Omental fat pad (tissue), 4 donors: ENCODE data around the gene CADM1. TPM values are rescaled to one million over a fixed set of nuclear protein-coding genes. Genes with fewer than 3 reads are reported as not detected.

Source experiments
- ATAC-seq: fragments of 150-250 bp; one replicate; pipeline ENCODE4 v1.9.1; 2016; ENCODE audit warnings: mild to moderate bottlenecking, moderate library complexity; ENCODE audit not compliant: low FRiP score
- DNase-seq: peaks from one replicate; pipeline ENCODE4 v3.0.0-alpha.2; 2019; ENCODE audit warnings: low spot score
- total RNA-seq, 4 donors: library from RNA; depleted of rRNA; stranded (reverse); fragments of >200 nt; gene quantifications; one replicate each; pipeline ENCODE4 v1.1.0, GENCODE V29; 2016
- TF ChIP-seq, protein P1 (sequence below), 3 donors: fragments of 450-650 bp; IDR thresholded peaks; one replicate each; pipeline ENCODE4 v1.5.1; 2016 to 2017; ENCODE audit warnings: antibody characterized with exemption in 3 of 3, mild to moderate bottlenecking in 3 of 3, moderate library complexity in 2 of 3

CADM1 gene
- total RNA-seq, 4 donors from 2014 or later = 5.8 to 27.9 (median 14.9) TPM

DNA sequence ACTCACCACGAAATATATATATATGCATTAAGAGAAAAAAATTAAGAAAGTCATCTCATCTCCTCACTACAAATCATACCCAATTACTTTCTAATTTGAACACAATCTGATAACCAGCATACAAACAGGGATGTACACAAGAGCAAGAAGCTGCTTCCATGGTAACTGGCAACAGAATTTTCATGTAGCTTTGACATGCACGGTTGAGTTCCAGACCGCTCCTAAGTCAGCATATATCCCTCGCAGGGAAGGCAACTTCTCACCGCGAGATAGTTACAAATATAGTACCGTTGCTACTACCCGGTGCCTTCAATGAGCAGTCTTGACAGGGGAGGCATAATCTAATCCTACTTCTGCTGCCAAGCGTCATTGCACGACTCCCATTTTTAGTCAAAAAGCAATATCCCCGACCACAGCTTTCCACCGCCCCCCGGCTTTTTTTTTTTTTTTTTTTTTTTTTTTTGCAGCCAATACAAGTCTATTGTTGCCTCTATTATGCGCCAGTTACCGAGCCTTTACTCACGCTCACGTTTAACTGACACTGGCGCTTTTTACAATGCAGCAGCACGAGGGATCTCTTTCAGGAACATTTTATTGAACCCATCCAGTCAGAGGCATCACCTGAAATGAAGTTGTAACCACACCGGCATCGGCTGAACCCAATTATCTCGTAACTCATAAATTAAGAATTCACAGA, 2.2 kb downstream of the CADM1 start:
- ATAC-seq (no peak), DNase-seq (no peak)
- TF ChIP-seq, protein P1, sequence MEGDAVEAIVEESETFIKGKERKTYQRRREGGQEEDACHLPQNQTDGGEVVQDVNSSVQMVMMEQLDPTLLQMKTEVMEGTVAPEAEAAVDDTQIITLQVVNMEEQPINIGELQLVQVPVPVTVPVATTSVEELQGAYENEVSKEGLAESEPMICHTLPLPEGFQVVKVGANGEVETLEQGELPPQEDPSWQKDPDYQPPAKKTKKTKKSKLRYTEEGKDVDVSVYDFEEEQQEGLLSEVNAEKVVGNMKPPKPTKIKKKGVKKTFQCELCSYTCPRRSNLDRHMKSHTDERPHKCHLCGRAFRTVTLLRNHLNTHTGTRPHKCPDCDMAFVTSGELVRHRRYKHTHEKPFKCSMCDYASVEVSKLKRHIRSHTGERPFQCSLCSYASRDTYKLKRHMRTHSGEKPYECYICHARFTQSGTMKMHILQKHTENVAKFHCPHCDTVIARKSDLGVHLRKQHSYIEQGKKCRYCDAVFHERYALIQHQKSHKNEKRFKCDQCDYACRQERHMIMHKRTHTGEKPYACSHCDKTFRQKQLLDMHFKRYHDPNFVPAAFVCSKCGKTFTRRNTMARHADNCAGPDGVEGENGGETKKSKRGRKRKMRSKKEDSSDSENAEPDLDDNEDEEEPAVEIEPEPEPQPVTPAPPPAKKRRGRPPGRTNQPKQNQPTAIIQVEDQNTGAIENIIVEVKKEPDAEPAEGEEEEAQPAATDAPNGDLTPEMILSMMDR (IDR thresholded peaks at IDR 0.05) = no peak

DNA sequence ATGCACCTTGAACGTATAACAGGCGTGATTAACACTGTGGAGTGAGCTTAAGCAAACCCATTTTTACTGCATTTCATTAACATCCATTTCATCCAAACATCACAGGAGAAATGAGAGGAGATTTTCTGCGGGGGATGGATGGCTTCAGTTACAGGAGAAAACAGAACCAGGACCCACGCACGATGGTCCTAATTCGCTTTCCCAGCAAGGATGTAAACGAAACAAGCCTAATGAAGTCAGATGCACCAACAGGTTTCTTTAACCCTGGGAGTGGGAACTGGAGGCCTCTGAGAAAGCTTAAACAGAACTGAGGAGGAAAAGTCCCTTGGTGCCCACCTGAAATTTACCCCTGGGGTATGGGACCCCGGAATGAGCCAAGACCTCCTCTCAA, 2.7 kb downstream of the CADM1 start:
- no peak for DNase-seq
- TF ChIP-seq, protein P1 (IDR thresholded peaks at IDR 0.05) = no peak
- ATAC-seq = no peak

DNA sequence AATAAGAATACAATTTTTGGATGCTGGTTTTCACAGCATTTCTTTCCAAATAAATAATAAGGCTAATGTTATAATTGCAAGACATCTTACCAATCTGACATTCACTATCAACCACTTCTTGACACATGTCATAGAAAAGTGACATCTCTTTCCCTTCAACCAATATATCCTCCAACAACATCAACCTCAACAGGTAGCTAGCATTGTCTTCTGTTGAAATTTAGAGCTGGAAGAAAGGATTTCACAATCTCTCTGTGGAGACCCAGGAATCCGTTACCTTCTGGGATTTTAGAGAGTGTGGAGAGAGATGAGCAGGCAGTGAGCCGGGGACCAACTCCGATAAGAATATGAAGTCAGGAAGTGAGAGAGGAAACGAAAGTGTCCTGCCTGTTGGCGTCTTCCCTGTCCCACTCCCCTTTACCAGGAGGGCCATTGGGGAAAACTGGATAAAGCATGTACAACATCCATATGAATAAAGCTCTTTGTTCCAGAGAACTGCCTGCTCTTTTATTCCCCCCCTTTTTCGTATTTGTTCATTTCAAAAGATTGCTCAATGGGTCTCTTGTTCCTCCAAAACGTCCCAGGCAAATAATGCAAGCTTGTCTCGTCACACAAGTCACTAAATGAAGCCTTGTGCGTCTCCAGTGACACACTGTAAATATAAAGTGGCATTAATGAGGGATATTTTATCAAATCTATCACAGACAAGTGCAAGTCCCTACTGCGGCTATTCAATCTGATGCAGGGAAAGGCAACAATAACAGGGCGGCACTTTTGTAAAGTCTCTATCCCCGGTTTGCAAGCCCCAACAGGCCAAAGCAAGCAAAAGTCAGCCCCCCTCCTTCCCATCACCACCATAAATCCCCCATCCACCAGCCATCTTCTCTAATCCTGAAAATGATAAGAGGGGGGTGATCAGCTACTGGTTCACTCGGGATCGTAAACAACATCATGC, 3.4 kb downstream of the CADM1 start:
- ATAC-seq (no peak), DNase-seq (no peak)
- TF ChIP-seq, protein P1 (IDR thresholded peaks at IDR 0.05) = no peak

DNA sequence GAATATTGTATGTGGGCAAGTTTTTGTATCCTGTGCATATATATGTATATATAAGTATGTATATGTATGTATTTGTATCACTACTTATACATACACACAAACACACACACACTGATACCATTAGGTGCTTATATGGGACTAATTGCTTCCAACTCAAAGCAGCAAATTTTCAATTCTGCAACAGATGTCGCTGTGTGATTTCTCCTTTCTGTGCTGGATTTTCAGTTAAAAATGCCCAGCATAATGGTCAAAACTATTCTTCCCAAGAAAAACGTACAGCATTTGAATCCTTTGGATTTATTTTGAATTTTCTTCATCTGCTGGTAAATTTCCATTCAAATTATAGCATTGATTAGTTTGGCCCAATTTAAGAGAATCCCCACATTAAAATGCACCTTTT, 4.3 kb downstream of the CADM1 start:
- DNase-seq (no peak), ATAC-seq (no peak)
- TF ChIP-seq, protein P1 (IDR thresholded peaks at IDR 0.05) = no peak

DNA sequence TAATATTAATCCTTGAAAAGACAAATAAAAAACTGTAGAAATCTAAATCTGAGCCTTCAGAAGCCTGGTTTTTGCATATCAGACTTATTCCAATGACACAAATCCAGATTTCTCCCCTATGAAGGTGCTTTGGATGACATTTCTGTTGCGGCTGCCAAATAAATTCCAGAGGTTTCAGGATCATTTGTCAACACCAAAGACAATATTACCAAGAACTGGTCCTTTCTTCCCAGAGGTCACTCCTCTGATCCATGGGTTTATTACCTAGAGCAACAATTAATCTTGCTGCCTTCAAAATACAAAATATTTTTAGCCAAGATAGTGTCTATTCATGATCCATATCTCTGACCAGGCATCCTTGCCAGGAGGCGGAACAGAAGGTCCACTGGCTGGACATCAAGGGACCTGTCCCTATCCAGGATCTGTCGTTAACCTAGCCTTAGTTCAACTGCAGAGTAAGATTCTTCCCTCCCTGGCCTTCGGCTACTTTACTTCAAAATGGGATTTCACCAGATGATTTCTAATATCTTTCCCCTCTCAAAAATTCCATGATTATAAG, 4.9 kb downstream of the CADM1 start:
- ATAC-seq (no peak), DNase-seq (no peak)
- TF ChIP-seq, protein P1 (IDR thresholded peaks at IDR 0.05) = no peak

DNA sequence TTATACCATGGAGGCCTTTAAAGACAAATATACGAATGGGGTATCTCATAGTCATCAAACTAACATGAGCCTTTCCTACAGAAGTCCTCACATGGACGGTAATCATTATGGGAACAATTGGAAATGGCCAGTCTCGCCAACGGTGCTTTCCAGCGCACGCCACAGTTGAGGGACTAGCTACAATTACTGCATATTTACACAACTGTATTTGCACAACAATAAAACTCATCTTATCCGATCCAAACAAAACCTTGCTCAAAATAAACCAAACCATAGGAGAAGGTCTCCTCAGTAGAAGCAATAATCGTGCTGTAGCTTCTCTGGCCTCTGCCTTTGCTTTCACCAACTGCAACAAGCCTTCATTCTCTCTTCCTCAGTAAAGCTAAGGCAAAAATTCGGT, 5.9 kb downstream of the CADM1 start:
- ATAC-seq = no peak
- DNase-seq = no peak
- TF ChIP-seq, protein P1 (IDR thresholded peaks at IDR 0.05) = no peak
